NCI-H345 treated with DMSO at 0.1 percent for 48 hours (cell line): Measurements from ENCODE around the gene SLC37A4.

Experiments
- DNase-seq: peaks from one replicate; lab custom pipeline; 2025; ENCODE audit not compliant: unreplicated experiment; lab: John Stamatoyannopoulos, UW

Gene SLC37A4

DNA sequence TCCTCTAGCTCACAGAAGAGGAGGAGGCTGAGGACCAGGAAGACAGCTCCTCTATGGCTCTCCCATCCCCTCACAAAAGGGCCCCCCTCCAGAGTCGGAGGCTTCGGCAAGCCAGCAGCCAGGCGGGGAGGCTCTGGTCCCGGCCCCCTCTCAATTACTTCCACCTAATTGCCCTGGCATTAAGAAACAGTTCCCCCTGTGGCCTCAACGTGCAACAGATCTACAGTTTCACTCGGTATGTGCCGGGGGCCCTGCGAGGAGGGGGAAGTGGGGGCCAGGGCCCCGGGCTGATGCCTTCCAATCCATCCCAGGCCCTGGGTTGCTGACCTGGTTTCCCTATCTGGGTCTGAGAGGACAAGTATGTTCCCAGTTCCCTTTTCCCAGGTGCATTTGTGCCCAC is 51.2 kb downstream of the SLC37A4 start:
- DNase-seq: no peak

DNA sequence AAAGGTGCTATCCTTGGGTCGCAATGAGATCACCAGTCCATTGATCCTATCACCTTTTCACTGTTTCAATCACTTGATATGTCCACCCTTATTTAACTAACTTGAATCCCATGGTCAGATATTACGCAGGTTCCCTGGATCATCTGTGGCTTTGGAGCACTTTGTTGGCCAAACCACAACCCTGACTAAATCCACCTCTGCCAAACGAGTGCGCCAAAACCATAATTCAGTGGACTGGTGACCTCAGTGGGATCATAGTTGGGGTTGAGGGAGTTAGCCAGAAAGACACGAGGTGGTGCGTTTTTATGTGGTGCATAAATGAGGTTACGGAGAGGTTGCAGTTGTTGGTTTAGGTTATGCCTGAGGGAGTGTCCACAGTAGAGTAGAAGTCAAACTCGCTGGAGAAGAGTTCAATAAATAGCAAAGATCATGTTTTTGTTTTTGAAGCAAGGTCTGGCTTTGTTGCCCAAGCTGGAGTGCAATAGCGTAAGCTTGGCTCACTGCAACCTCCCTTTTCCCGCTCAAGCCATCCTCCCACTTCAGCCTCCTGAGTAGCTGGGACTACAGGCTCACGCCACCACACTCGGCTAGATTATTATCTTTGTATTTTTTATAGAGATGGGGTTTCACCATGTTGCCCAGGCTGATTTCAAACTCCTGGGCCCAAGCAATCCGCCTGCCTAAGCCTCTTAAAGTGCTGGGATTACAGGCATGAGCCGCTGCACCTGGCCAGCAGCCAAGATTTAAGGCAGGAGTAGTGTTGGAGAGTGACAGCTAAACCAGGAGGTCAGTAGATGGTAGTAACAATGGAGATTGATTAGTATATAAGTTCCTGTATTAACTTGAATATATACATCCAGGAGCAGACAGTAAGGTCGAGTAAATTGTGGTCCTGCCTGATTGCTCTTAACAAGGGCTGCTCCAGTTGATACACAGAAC is 54.6 kb downstream of the SLC37A4 start:
- DNase-seq: no peak
